HG03159 (cell line): Measurements from ENCODE around the gene TMEM255B.
"Not testable (repeated sequence)": the region's sequence is repeated elsewhere in the genome, so short reads cannot be mapped to it uniquely, and the experiment has no call there.

ENCODE experiments used
- ATAC-seq: cut with Tn5 transposase; IDR thresholded peaks from one replicate; pipeline ENCODE4 v1.9.1; 2021; ENCODE audit warnings: mild to moderate bottlenecking, moderate library complexity; ENCODE audit not compliant: unreplicated experiment

The TMEM255B gene

GRCh38 chr13:113784645-113785024 lies 25.6 kb downstream of the TMEM255B start:
- no peak for ATAC-seq

- no peak for ATAC-seq
These were observed 26.3 kb downstream of the TMEM255B start for GRCh38 chr13:113785051-113786010.

- no peak for ATAC-seq
These were observed 27.3 kb downstream of the TMEM255B start for GRCh38 chr13:113786262-113786841.

GRCh38 chr13:113787694-113788093 lies 28.7 kb downstream of the TMEM255B start:
- ATAC-seq, result no peak

GRCh38 chr13:113788413-113789135 lies 29.5 kb downstream of the TMEM255B start:
- no peak for ATAC-seq

GRCh38 chr13:113789167-113789566 lies 30.1 kb downstream of the TMEM255B start:
- ATAC-seq, result no peak

GRCh38 chr13:113789931-113790330 lies 30.9 kb downstream of the TMEM255B start:
- ATAC-seq, result not testable (repeated sequence)

GRCh38 chr13:113791226-113791625 lies 32.2 kb downstream of the TMEM255B start:
- ATAC-seq, result no peak

GRCh38 chr13:113791761-113792160 lies 32.7 kb downstream of the TMEM255B start:
- no peak for ATAC-seq

GRCh38 chr13:113792236-113792770 lies 33.3 kb downstream of the TMEM255B start:
- ATAC-seq, result no peak

GRCh38 chr13:113792886-113793717 lies 34.1 kb downstream of the TMEM255B start:
- ATAC-seq, result no peak

- ATAC-seq, result no peak
These were observed 34.7 kb downstream of the TMEM255B start for GRCh38 chr13:113793718-113794085.

GRCh38 chr13:113794086-113794485 lies 35.1 kb downstream of the TMEM255B start:
- ATAC-seq, result no peak

GRCh38 chr13:113794764-113795173 lies 35.7 kb downstream of the TMEM255B start:
- ATAC-seq, result no peak

GRCh38 chr13:113795362-113795761 lies 36.3 kb downstream of the TMEM255B start:
- ATAC-seq, result not testable (repeated sequence)

GRCh38 chr13:113796211-113796963 lies 37.4 kb downstream of the TMEM255B start:
- ATAC-seq, result no peak

- no peak for ATAC-seq
These were observed 38.1 kb downstream of the TMEM255B start for GRCh38 chr13:113796964-113797676.

- no peak for ATAC-seq
These were observed 39.3 kb downstream of the TMEM255B start for GRCh38 chr13:113798200-113798811.

- ATAC-seq, result no peak
These were observed 41.5 kb downstream of the TMEM255B start for GRCh38 chr13:113800576-113800926.
